Esophagus (tissue), 2 donors: ENCODE measurements around the gene PRTN3. TPM values are rescaled to one million over a fixed set of nuclear protein-coding genes. Genes with fewer than 3 reads are reported as not detected.
A peak's percentile ranks its signal among the peaks of the same experiment; 100 is the strongest.
"Not testable (repeated sequence)": the region's sequence is repeated elsewhere in the genome, so short reads cannot be mapped to it uniquely, and the experiment has no call there.

Experiments
- H3K27ac ChIP-seq, 2 donors: one replicate each; pipeline ENCODE4 v1.5.1; 2013; ENCODE audit warnings: low read depth in 2 of 2, mild to moderate bottlenecking in 2 of 2, inconsistent platforms in 1 of 2, low read length in 1 of 2, moderate library complexity in 1 of 2
- H3K27me3 ChIP-seq, 2 donors: one replicate each; pipeline ENCODE4 v1.6.1; 2013; ENCODE audit warnings: low read length in 2 of 2, control low read depth in 1 of 2, mild to moderate bottlenecking in 1 of 2; ENCODE audit not compliant: insufficient read depth in 2 of 2, control insufficient read depth in 1 of 2
- H3K36me3 ChIP-seq, 2 donors: one replicate each; pipeline ENCODE4 v1.6.1; 2013; ENCODE audit warnings: low read length in 1 of 2; ENCODE audit not compliant: control insufficient read depth in 2 of 2, insufficient read depth in 2 of 2
- H3K4me1 ChIP-seq, 2 donors: one replicate each; pipeline ENCODE4 v1.6.1; 2013; ENCODE audit warnings: low read length in 1 of 2; ENCODE audit not compliant: control insufficient read depth in 2 of 2, insufficient read depth in 2 of 2
- H3K4me3 ChIP-seq, 2 donors: one replicate each; pipeline ENCODE4 v1.5.1; 2013; ENCODE audit warnings: low read length in 2 of 2, mild to moderate bottlenecking in 2 of 2, low read depth in 1 of 2, moderate library complexity in 1 of 2
- H3K9me3 ChIP-seq, 2 donors: one replicate each; pipeline ENCODE4 v1.6.1; 2013; ENCODE audit warnings: mild to moderate bottlenecking in 2 of 2, low read depth in 1 of 2, low read length in 1 of 2, moderate library complexity in 1 of 2; ENCODE audit not compliant: control insufficient read depth in 2 of 2, insufficient read depth in 1 of 2
- WGBS, 2 donors: extraction: QIAGEN DNeasy Blood & Tissue Kit; methylation state at CpG; one replicate each; pipeline ENCODE4 v1.1.7; 2013; 5-methylcytosine and 5-hydroxymethylcytosine counted together
- polyA plus RNA-seq, 2 donors: library from polyadenylated mRNA; stranded (reverse); fragments of 200-250 nt; gene quantifications; one replicate each; pipeline ENCODE4 v1.2.3, GENCODE V29; 2013
- donor health status: healthy with polysubstance abuse.
- donor health status: Bipolar disorder and iron deficiency.

PRTN3 gene
- polyA plus RNA-seq, 2 donors, result not detected

GRCh38 chr19:871446-872265 lies 30.9 kb downstream of the PRTN3 start:
- peak overlapping the region; percentile 38 to 65 for H3K27ac ChIP-seq
- H3K4me3 ChIP-seq, result no peak overlapping the region
- H3K9me3 ChIP-seq, result no peaks in the 10 kb centered on the region
- peaks cover 3 to 21% of the 10 kb centered on the region in 2 donors for H3K4me1 ChIP-seq
- peaks cover 0 to 41% of the 10 kb centered on the region in 2 donors for H3K36me3 ChIP-seq
- H3K27me3 ChIP-seq, result no peaks in the 10 kb centered on the region
- WGBS, 2 donors, result 69 to 83% methylated on average over 21 to 23 of the region's 33 CpGs

GRCh38 chr19:872266-872951 lies 31.6 kb downstream of the PRTN3 start:
- whole genome bisulfite sequencing, 2 donors, result 49 to 63% methylated on average over 26 to 27 of the region's 27 CpGs
- H3K27ac ChIP-seq, result peak overlapping the region; percentile 38 to 65
- peaks cover 0 to 48% of the 10 kb centered on the region in 2 donors for H3K36me3 ChIP-seq
- peaks cover 3 to 21% of the 10 kb centered on the region in 2 donors for H3K4me1 ChIP-seq
- H3K4me3 ChIP-seq, result no peak overlapping the region
- no peaks in the 10 kb centered on the region for H3K27me3 ChIP-seq
- H3K9me3 ChIP-seq, result no peaks in the 10 kb centered on the region

GRCh38 chr19:873084-873483 lies 32.3 kb downstream of the PRTN3 start:
- Histone ChIP-seq H3K27ac (no peak overlapping the region), H3K27me3 (no peaks in the 10 kb centered on the region), H3K4me3 (no peak overlapping the region), H3K4me1 (peaks cover 3 to 21% of the 10 kb centered on the region in 2 donors), H3K36me3 (peaks cover 0 to 44% of the 10 kb centered on the region in 2 donors), H3K9me3 (no peaks in the 10 kb centered on the region)
- 67 to 78% methylated on average over 13 of the region's 13 CpGs for WGBS, 2 donors

GRCh38 chr19:873561-874041 lies 32.8 kb downstream of the PRTN3 start:
- WGBS, 2 donors, result 95 to 96% methylated on average over 22 of the region's 22 CpGs
- H3K36me3 ChIP-seq, result peaks cover 0 to 39% of the 10 kb centered on the region in 2 donors
- H3K9me3 ChIP-seq, result no peaks in the 10 kb centered on the region
- peak overlapping the region in 1 of 2 donors; percentile 38 for H3K27ac ChIP-seq
- no peaks in the 10 kb centered on the region for H3K27me3 ChIP-seq
- no peak overlapping the region for H3K4me3 ChIP-seq
- H3K4me1 ChIP-seq, result peaks cover 3 to 19% of the 10 kb centered on the region in 2 donors

- H3K4me1 ChIP-seq, result peaks cover 0 to 5% of the 10 kb centered on the region in 2 donors
- H3K4me3 ChIP-seq, result no peak overlapping the region
- H3K9me3 ChIP-seq, result no peaks in the 10 kb centered on the region
- H3K36me3 ChIP-seq, result peaks cover 0 to 39% of the 10 kb centered on the region in 2 donors
- no peaks in the 10 kb centered on the region for H3K27me3 ChIP-seq
- no peak overlapping the region for H3K27ac ChIP-seq
- WGBS, 2 donors, result 92 to 93% methylated on average over 28 of the region's 28 CpGs
These were observed 34.6 kb downstream of the PRTN3 start for GRCh38 chr19:875265-875879.

GRCh38 chr19:876089-876488 lies 35.3 kb downstream of the PRTN3 start:
- H3K9me3 ChIP-seq, result no peaks in the 10 kb centered on the region
- peaks cover 0 to 35% of the 10 kb centered on the region in 2 donors for H3K36me3 ChIP-seq
- 84 to 86% methylated on average over 18 of the region's 18 CpGs for WGBS, 2 donors
- no peak overlapping the region for H3K4me3 ChIP-seq
- H3K4me1 ChIP-seq, result peaks cover 0 to 2% of the 10 kb centered on the region in 2 donors
- no peaks in the 10 kb centered on the region for H3K27me3 ChIP-seq
- H3K27ac ChIP-seq, result no peak overlapping the region

- H3K27me3 ChIP-seq, result no peaks in the 10 kb centered on the region
- H3K4me1 ChIP-seq, result peaks cover 0 to 2% of the 10 kb centered on the region in 2 donors
- H3K9me3 ChIP-seq, result no peaks in the 10 kb centered on the region
- no peak overlapping the region for H3K27ac ChIP-seq
- no peak overlapping the region for H3K4me3 ChIP-seq
- H3K36me3 ChIP-seq, result peaks cover 0 to 40% of the 10 kb centered on the region in 2 donors
- 88 to 92% methylated on average over 26 to 29 of the region's 29 CpGs for WGBS, 2 donors
These were observed 36.0 kb downstream of the PRTN3 start for GRCh38 chr19:876780-877314.

- H3K4me1 ChIP-seq, H3K27me3 ChIP-seq, H3K4me3 ChIP-seq, H3K9me3 ChIP-seq, H3K27ac ChIP-seq: not testable (repeated sequence)
- 86 to 88% methylated on average over 20 to 23 of the region's 23 CpGs for WGBS, 2 donors
- H3K36me3 ChIP-seq, result peaks cover 0 to 53% of the 10 kb centered on the region in 2 donors
These were observed 37.3 kb downstream of the PRTN3 start for GRCh38 chr19:877992-878660.
